Caco-2 (cell line): ENCODE data around the gene CMKLR1. TPM values are rescaled to one million over a fixed set of nuclear protein-coding genes. Genes with fewer than 3 reads are reported as not detected.

Source experiments
- BruUV-seq: library from RNA; stranded (reverse); fragments of 400-500 nt; replicated peaks from 2 replicates; lab custom pipeline; 2021; lab: Mats Ljungman, UMichigan
- CTCF ChIA-PET: fragments of 300-600 bp; sonication (Branson Sonifier 250); formaldehyde crosslinking; loops from one replicate; lab custom pipeline; 2022; ENCODE audit warnings: antibody characterized with exemption; lab: Charles Lee
- POLR2A ChIA-PET: fragments of 300-600 bp; sonication (Branson Sonifier 250); formaldehyde crosslinking; loops from one replicate; lab custom pipeline; 2022; ENCODE audit warnings: antibody characterized with exemption; lab: Charles Lee
- DNase-seq, 2 experiments: peaks; one replicate each; pipeline versions ENCODE4 v3.0.0 to v3.0.0-alpha.2; 2020 to 2022
- H3K27me3 ChIP-seq: replicated peaks from 2 replicates; pipeline ENCODE4 v1.6.0; 2011; ENCODE audit warnings: low read length; ENCODE audit not compliant: control insufficient read depth, insufficient read depth
- H3K36me3 ChIP-seq: 2 replicates; pipeline ENCODE4 v1.5.1; 2011; ENCODE audit warnings: low read length; ENCODE audit not compliant: control insufficient read depth, insufficient read depth
- H3K4me1 ChIP-seq: fragments of 250-450 bp; sonication (Bioruptor Pico); 2 replicates; pipeline ENCODE4 v1.5.1; 2020; ENCODE audit warnings: mild to moderate bottlenecking
- H3K4me3 ChIP-seq: 2 replicates; pipeline ENCODE4 v1.5.1; 2011; ENCODE audit warnings: low read depth, mild to moderate bottlenecking, control low read depth, low read length
- H3K9me3 ChIP-seq: fragments of 250-450 bp; sonication (Bioruptor Pico); 2 replicates; pipeline ENCODE4 v1.5.1; 2020; ENCODE audit warnings: mild to moderate bottlenecking, moderate library complexity
- H3K27ac Mint-ChIP-seq: one replicate; pipeline ENCODE4 v1.8.0; 2022; ENCODE audit warnings: mixed read lengths; ENCODE audit not compliant: unreplicated experiment
- H3K27me3 Mint-ChIP-seq: one replicate; pipeline ENCODE4 v1.8.0; 2022; ENCODE audit warnings: mixed read lengths; ENCODE audit not compliant: insufficient read depth, unreplicated experiment
- H3K36me3 Mint-ChIP-seq: one replicate; pipeline ENCODE4 v1.8.0; 2022; ENCODE audit warnings: mild to moderate bottlenecking, mixed read lengths; ENCODE audit not compliant: insufficient read depth, unreplicated experiment
- H3K4me1 Mint-ChIP-seq: one replicate; pipeline ENCODE4 v1.8.0; 2022; ENCODE audit warnings: low read depth, mixed read lengths; ENCODE audit not compliant: unreplicated experiment
- H3K4me3 Mint-ChIP-seq: one replicate; pipeline ENCODE4 v1.8.0; 2022; ENCODE audit warnings: mild to moderate bottlenecking, moderate library complexity, mixed read lengths; ENCODE audit not compliant: unreplicated experiment
- H3K9me3 Mint-ChIP-seq: one replicate; pipeline ENCODE4 v1.8.0; 2022; ENCODE audit warnings: mixed read lengths; ENCODE audit not compliant: unreplicated experiment
- CTCF ChIP-seq, 2 experiments: fragments of 200-600 bp in 1 of 2; IDR thresholded peaks; 1 replicate in 1 of 2; 2 replicates in 1 of 2; pipeline versions ENCODE4 v1.5.1 to v1.8.0; 2011 to 2022; ENCODE audit warnings: antibody characterized with exemption in 1 of 2, control low read depth in 1 of 2, inconsistent platforms in 1 of 2, low read depth in 1 of 2, low read length in 1 of 2, mild to moderate bottlenecking in 1 of 2, moderate library complexity in 1 of 2; ENCODE audit not compliant: insufficient read depth in 1 of 2, severe bottlenecking in 1 of 2, unreplicated experiment in 1 of 2
- intact Hi-C: fragments of 100-400 bp; cut with micrococcal nuclease; formaldehyde crosslinking; loops from one replicate; pipeline ENCODE4 v1.10.0; 2022; ENCODE audit not compliant: unreplicated experiment
- total RNA-seq: library from RNA; stranded (reverse); gene quantifications from 2 replicates; pipeline ENCODE4 v1.2.3, GENCODE V29; 2022

Gene CMKLR1
- total RNA-seq, 1 experiment from 2014 or later, result not detected

- Histone ChIP-seq H3K9me3 (peaks cover 12% of the 10 kb centered on the region), H3K27me3 (no peaks in the 10 kb centered on the region), H3K4me3 (no peak overlapping the region), H3K36me3 (no peaks in the 10 kb centered on the region), H3K4me1 (no peaks in the 10 kb centered on the region)
- H3K36me3 Mint-ChIP-seq, result no peaks in the 10 kb centered on the region
- H3K27ac Mint-ChIP-seq, result no peak overlapping the region
- no peak for DNase-seq
- no peaks in the 10 kb centered on the region for H3K27me3 Mint-ChIP-seq
- no TSS peak for BruUV-seq
- H3K4me3 Mint-ChIP-seq, result no peak overlapping the region
- peaks cover 13% of the 10 kb centered on the region for H3K9me3 Mint-ChIP-seq
- POLR2A ChIA-PET, result no interaction called here
- H3K4me1 Mint-ChIP-seq, result no peaks in the 10 kb centered on the region
- intact Hi-C loops, result no loop called here
- CTCF ChIA-PET, result interaction anchor here (0.6 kb wide), 1 partner anchor 382 kb away, joined by 3 read pairs; no protein-coding TSS in a partner anchor
- TF ChIP-seq CTCF (IDR thresholded peaks at IDR 0.05; ENCODE audit: insufficient read depth in 1 of 2, low read depth in 1 of 2, low read length in 1 of 2, severe bottlenecking in 1 of 2, unreplicated experiment in 1 of 2), result no peak
These were observed 40.7 kb upstream of the CMKLR1 start for GRCh38 chr12:108379823-108380222.

DNA sequence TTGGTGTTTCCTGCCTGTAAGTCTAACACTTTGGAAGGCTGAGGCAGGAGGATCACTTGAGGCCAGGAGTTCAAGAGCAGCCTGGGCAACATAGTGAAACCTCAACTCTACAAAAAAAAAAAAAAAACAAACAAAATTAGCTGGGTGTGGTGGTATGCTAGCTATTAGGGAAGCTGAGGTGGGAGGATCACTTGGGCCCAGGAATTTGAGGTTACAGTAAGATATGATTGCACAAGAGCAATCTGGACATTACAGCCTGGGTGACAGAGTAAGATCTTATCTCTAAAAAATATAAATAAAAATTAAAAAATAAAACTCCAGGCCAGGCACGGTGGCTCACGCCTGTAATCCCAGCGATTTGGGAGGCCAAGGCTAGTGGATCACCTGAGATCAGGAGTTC lies 39.8 kb upstream of the CMKLR1 start:
- Mint-ChIP-seq H3K4me1 (no peaks in the 10 kb centered on the region), H3K36me3 (no peaks in the 10 kb centered on the region), H3K27me3 (no peaks in the 10 kb centered on the region), H3K4me3 (no peak overlapping the region), H3K27ac (no peak overlapping the region), H3K9me3 (peaks cover 13% of the 10 kb centered on the region)
- POLR2A ChIA-PET, result no interaction called here
- H3K27me3 ChIP-seq, result no peaks in the 10 kb centered on the region
- no peaks in the 10 kb centered on the region for H3K36me3 ChIP-seq
- no peaks in the 10 kb centered on the region for H3K4me1 ChIP-seq
- no peak for TF ChIP-seq CTCF (IDR thresholded peaks at IDR 0.05; ENCODE audit: insufficient read depth in 1 of 2, low read depth in 1 of 2, low read length in 1 of 2, severe bottlenecking in 1 of 2, unreplicated experiment in 1 of 2)
- peaks cover 12% of the 10 kb centered on the region for H3K9me3 ChIP-seq
- BruUV-seq, result no TSS peak
- intact Hi-C loops, result no loop called here
- H3K4me3 ChIP-seq, result no peak overlapping the region
- no peak for DNase-seq
- CTCF ChIA-PET, result no interaction called here

GRCh38 chr12:108377260-108377659 lies 38.1 kb upstream of the CMKLR1 start:
- peaks cover 4% of the 10 kb centered on the region for H3K27me3 Mint-ChIP-seq
- intact Hi-C loops, result no loop called here
- no peak overlapping the region for H3K27ac Mint-ChIP-seq
- POLR2A ChIA-PET, result no interaction called here
- Histone ChIP-seq H3K4me3 (no peak overlapping the region), H3K36me3 (no peaks in the 10 kb centered on the region), H3K9me3 (peaks cover 12% of the 10 kb centered on the region), H3K4me1 (no peaks in the 10 kb centered on the region), H3K27me3 (no peaks in the 10 kb centered on the region)
- no peak overlapping the region for H3K4me3 Mint-ChIP-seq
- H3K9me3 Mint-ChIP-seq, result peaks cover 23% of the 10 kb centered on the region
- no peak for TF ChIP-seq CTCF (IDR thresholded peaks at IDR 0.05; ENCODE audit: insufficient read depth in 1 of 2, low read depth in 1 of 2, low read length in 1 of 2, severe bottlenecking in 1 of 2, unreplicated experiment in 1 of 2)
- no peaks in the 10 kb centered on the region for H3K4me1 Mint-ChIP-seq
- CTCF ChIA-PET, result no interaction called here
- no TSS peak for BruUV-seq
- no peaks in the 10 kb centered on the region for H3K36me3 Mint-ChIP-seq
- DNase-seq, result no peak
